ENCODE results near the gene CENPF.

The CENPF gene

GRCh38 chr1:214617246-214617645 is 14.3 kb downstream of the CENPF start:
- H3K79me2 ChIP-seq (ENCODE audit: insufficient read depth, low read length) = peaks cover 65% of the 10 kb centered on the region
- H3K4me2 ChIP-seq (ENCODE audit: insufficient read depth, low read length) = no peak overlapping the region
- ATAC-seq (ENCODE audit: insufficient read depth, low read depth) (peak; percentile 90), DNase-seq (no peak)
- no peaks in the 10 kb centered on the region for H3K27me3 ChIP-seq (ENCODE audit: insufficient read depth, low read length, poor library complexity)
- no peak overlapping the region for H3K4me3 ChIP-seq (ENCODE audit: low read depth in 1 of 2, low read length in 2 of 2)
- H4K20me1 ChIP-seq (ENCODE audit: insufficient read depth, low read length) = peaks cover 22% of the 10 kb centered on the region; the same call in 1 of the 2 replicates
- H3K36me3 ChIP-seq (ENCODE audit: insufficient read depth, low read length) = peaks cover 91% of the 10 kb centered on the region
- no peak overlapping the region for H3K9ac ChIP-seq (ENCODE audit: low read depth, low read length)
- H2AFZ ChIP-seq (ENCODE audit: low read depth, low read length) = no peak overlapping the region
- no peaks in the 10 kb centered on the region for H3K9me3 ChIP-seq (ENCODE audit: insufficient read depth, low read length, severe bottlenecking)
- peak overlapping the region; percentile 32; the same call in 1 of the 2 replicates for H3K27ac ChIP-seq (ENCODE audit: low read length)
- peaks cover 10% of the 10 kb centered on the region for H3K4me1 ChIP-seq (ENCODE audit: insufficient read depth, low read length)
- TF ChIP-seq CTCF (IDR thresholded peaks at IDR 0.05; ENCODE audit: borderline replicate concordance, extremely low read depth, low read length, poor library complexity, severe bottlenecking) = no peak
- TF ChIP-seq EZH2 (IDR thresholded peaks at IDR 0.05; ENCODE audit: borderline replicate concordance, low read depth, low read length, severe bottlenecking) = no peak

GRCh38 chr1:214617843-214618242 is 14.8 kb downstream of the CENPF start:
- H3K4me1 ChIP-seq (ENCODE audit: insufficient read depth, low read length) = peaks cover 6% of the 10 kb centered on the region; the same call in 1 of the 2 replicates
- H3K36me3 ChIP-seq (ENCODE audit: insufficient read depth, low read length) = peaks cover 95% of the 10 kb centered on the region
- TF ChIP-seq CTCF (IDR thresholded peaks at IDR 0.05; ENCODE audit: borderline replicate concordance, extremely low read depth, low read length, poor library complexity, severe bottlenecking) (no peak), EZH2 (IDR thresholded peaks at IDR 0.05; ENCODE audit: borderline replicate concordance, low read depth, low read length, severe bottlenecking) (no peak)
- no peaks in the 10 kb centered on the region for H3K9me3 ChIP-seq (ENCODE audit: insufficient read depth, low read length, severe bottlenecking)
- no peak overlapping the region for H2AFZ ChIP-seq (ENCODE audit: low read depth, low read length)
- DNase-seq = no peak
- H3K27me3 ChIP-seq (ENCODE audit: insufficient read depth, low read length, poor library complexity) = no peaks in the 10 kb centered on the region
- no peak overlapping the region for H3K27ac ChIP-seq (ENCODE audit: low read length)
- no peak for ATAC-seq (ENCODE audit: insufficient read depth, low read depth)
- H4K20me1 ChIP-seq (ENCODE audit: insufficient read depth, low read length) = peaks cover 16% of the 10 kb centered on the region; the same call in 1 of the 2 replicates
- no peak overlapping the region for H3K4me2 ChIP-seq (ENCODE audit: insufficient read depth, low read length)
- peaks cover 59% of the 10 kb centered on the region for H3K79me2 ChIP-seq (ENCODE audit: insufficient read depth, low read length)
- H3K4me3 ChIP-seq (ENCODE audit: low read depth in 1 of 2, low read length in 2 of 2) = no peak overlapping the region
- no peak overlapping the region for H3K9ac ChIP-seq (ENCODE audit: low read depth, low read length)

GRCh38 chr1:214621236-214621635 is 18.2 kb downstream of the CENPF start:
- Histone ChIP-seq H3K36me3 (ENCODE audit: insufficient read depth, low read length) (peaks cover 96% of the 10 kb centered on the region), H3K4me3 (ENCODE audit: low read depth in 1 of 2, low read length in 2 of 2) (no peak overlapping the region), H2AFZ (ENCODE audit: low read depth, low read length) (no peak overlapping the region), H3K27ac (ENCODE audit: low read length) (no peak overlapping the region), H3K9ac (ENCODE audit: low read depth, low read length) (no peak overlapping the region), H3K79me2 (ENCODE audit: insufficient read depth, low read length) (peaks cover 28% of the 10 kb centered on the region; the same call in 1 of the 2 replicates), H3K9me3 (ENCODE audit: insufficient read depth, low read length, severe bottlenecking) (no peaks in the 10 kb centered on the region), H3K4me2 (ENCODE audit: insufficient read depth, low read length) (no peak overlapping the region), H4K20me1 (ENCODE audit: insufficient read depth, low read length) (peaks cover 8% of the 10 kb centered on the region; the same call in 1 of the 2 replicates), H3K4me1 (ENCODE audit: insufficient read depth, low read length) (no peaks in the 10 kb centered on the region), H3K27me3 (ENCODE audit: insufficient read depth, low read length, poor library complexity) (no peaks in the 10 kb centered on the region)
- TF ChIP-seq EZH2 (IDR thresholded peaks at IDR 0.05; ENCODE audit: borderline replicate concordance, low read depth, low read length, severe bottlenecking) (no peak), CTCF (IDR thresholded peaks at IDR 0.05; ENCODE audit: borderline replicate concordance, extremely low read depth, low read length, poor library complexity, severe bottlenecking) (no peak)
- DNase-seq (no peak), ATAC-seq (ENCODE audit: insufficient read depth, low read depth) (no peak)
